Measurements from ENCODE around the gene TLK1. TPM values are rescaled to one million over a fixed set of nuclear protein-coding genes. Genes with fewer than 3 reads are reported as not detected.
"Not testable (repeated sequence)": the region's sequence is repeated elsewhere in the genome, so short reads cannot be mapped to it uniquely, and the experiment has no call there.

The TLK1 gene
- polyA plus RNA-seq, 1 donor from 2014 or later: 33.1 TPM

DNA sequence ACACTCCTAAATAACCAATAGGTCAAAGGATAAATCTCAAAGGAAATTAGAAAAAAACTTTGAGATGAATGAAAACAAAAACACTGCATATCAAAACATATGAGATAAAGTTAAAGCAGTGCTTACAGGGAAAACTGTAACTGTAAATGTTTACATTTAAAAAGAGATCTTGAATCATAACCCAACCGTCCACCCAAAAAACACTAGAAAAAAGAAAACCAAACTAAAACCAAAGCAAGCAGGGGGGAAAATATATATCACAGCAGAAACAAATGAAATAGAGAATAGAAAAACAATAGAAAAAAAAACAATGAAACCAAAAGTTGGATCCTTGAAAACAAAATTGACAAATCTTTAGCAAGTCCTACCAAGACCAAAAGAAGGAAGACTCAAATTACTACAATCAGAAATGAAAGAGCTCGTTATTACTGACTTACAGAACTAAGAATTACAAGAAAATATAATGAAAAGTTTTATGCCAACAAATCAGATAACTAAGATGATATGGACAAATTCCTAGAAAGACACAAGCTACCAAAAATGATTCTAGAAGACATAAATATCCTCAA is 65.6 kb downstream of the TLK1 start:
- Histone ChIP-seq H3K9me2 (ENCODE audit: insufficient read depth, low read length) (no peaks in the 10 kb centered on the region), H3K79me2 (replicated peaks; ENCODE audit: insufficient read depth, low read length) (peaks cover 73% of the 10 kb centered on the region)

DNA sequence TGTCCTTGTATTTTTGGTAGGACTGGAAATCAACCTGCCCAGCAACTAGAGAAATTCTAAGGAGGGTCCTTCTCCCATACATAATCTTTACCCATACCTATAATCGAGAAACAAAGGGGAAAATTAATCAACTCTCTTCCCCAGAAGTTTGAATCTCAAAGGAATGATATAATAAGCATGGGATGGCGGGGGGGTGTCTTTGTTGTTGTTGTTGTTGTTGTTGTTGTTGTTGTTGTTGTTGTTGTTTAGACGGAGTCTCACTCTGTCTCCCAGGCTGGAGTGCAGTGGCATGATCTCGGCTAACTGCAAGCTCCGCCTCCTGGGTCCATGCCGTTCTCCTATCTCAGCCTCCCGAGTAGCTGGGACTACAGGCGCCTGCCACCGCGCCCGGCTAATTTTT is 69.2 kb downstream of the TLK1 start:
- H2AFZ ChIP-seq (ENCODE audit: low read depth, low read length); H3K4me2 ChIP-seq (ENCODE audit: low read length); H4K20me1 ChIP-seq (ENCODE audit: insufficient read depth); H3F3A ChIP-seq (ENCODE audit: insufficient read depth, low read length, poor library complexity, severe bottlenecking); H3K4me3 ChIP-seq (ENCODE audit: low read length); H3K9me2 ChIP-seq (ENCODE audit: insufficient read depth, low read length); H3K9me3 ChIP-seq (ENCODE audit: low read length); H3K36me3 ChIP-seq (ENCODE audit: insufficient read depth, low read length); H3K27ac ChIP-seq (ENCODE audit: low read length); H3K27me3 ChIP-seq (ENCODE audit: insufficient read depth, low read depth, low read length); H3K9ac ChIP-seq (ENCODE audit: low read length): not testable (repeated sequence)
- peaks cover 55% of the 10 kb centered on the region for H3K79me2 ChIP-seq (replicated peaks; ENCODE audit: insufficient read depth, low read length)

More for the DNA sequence above, 65.6 kb downstream of the TLK1 start:
- Histone ChIP-seq H4K20me1 (ENCODE audit: insufficient read depth) (no peaks in the 10 kb centered on the region), H3K36me3 (ENCODE audit: insufficient read depth, low read length) (no peaks in the 10 kb centered on the region), H3K9ac (ENCODE audit: low read length) (no peak overlapping the region), H3K4me3 (ENCODE audit: low read length) (no peak overlapping the region), H2AFZ (ENCODE audit: low read depth, low read length) (no peak overlapping the region), H3F3A (ENCODE audit: insufficient read depth, low read length, poor library complexity, severe bottlenecking) (no peaks in the 10 kb centered on the region), H3K27ac (ENCODE audit: low read length) (no peak overlapping the region), H3K9me3 (ENCODE audit: low read length) (peaks cover 12% of the 10 kb centered on the region), H3K27me3 (ENCODE audit: insufficient read depth, low read depth, low read length) (no peaks in the 10 kb centered on the region), H3K4me2 (ENCODE audit: low read length) (no peak overlapping the region)
- no peak for TF ChIP-seq EP300 (conservative IDR thresholded peaks at IDR 0.05; ENCODE audit: poor library complexity, severe bottlenecking)
- TF ChIP-seq MXI1 (conservative IDR thresholded peaks at IDR 0.05; ENCODE audit: poor library complexity, severe bottlenecking): no peak
- no peak for TF ChIP-seq RAD21 (conservative IDR thresholded peaks at IDR 0.05)
- TF ChIP-seq TAF1 (IDR thresholded peaks at IDR 0.05; ENCODE audit: low read depth): no peak
- no peak for TF ChIP-seq EZH2 (IDR thresholded peaks at IDR 0.05; ENCODE audit: borderline replicate concordance, insufficient read depth, low read length, poor library complexity, severe bottlenecking)
- TF ChIP-seq, protein P1, sequence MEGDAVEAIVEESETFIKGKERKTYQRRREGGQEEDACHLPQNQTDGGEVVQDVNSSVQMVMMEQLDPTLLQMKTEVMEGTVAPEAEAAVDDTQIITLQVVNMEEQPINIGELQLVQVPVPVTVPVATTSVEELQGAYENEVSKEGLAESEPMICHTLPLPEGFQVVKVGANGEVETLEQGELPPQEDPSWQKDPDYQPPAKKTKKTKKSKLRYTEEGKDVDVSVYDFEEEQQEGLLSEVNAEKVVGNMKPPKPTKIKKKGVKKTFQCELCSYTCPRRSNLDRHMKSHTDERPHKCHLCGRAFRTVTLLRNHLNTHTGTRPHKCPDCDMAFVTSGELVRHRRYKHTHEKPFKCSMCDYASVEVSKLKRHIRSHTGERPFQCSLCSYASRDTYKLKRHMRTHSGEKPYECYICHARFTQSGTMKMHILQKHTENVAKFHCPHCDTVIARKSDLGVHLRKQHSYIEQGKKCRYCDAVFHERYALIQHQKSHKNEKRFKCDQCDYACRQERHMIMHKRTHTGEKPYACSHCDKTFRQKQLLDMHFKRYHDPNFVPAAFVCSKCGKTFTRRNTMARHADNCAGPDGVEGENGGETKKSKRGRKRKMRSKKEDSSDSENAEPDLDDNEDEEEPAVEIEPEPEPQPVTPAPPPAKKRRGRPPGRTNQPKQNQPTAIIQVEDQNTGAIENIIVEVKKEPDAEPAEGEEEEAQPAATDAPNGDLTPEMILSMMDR (IDR thresholded peaks at IDR 0.05; ENCODE audit: poor library complexity, severe bottlenecking): no peak
- TF ChIP-seq, protein P2, sequence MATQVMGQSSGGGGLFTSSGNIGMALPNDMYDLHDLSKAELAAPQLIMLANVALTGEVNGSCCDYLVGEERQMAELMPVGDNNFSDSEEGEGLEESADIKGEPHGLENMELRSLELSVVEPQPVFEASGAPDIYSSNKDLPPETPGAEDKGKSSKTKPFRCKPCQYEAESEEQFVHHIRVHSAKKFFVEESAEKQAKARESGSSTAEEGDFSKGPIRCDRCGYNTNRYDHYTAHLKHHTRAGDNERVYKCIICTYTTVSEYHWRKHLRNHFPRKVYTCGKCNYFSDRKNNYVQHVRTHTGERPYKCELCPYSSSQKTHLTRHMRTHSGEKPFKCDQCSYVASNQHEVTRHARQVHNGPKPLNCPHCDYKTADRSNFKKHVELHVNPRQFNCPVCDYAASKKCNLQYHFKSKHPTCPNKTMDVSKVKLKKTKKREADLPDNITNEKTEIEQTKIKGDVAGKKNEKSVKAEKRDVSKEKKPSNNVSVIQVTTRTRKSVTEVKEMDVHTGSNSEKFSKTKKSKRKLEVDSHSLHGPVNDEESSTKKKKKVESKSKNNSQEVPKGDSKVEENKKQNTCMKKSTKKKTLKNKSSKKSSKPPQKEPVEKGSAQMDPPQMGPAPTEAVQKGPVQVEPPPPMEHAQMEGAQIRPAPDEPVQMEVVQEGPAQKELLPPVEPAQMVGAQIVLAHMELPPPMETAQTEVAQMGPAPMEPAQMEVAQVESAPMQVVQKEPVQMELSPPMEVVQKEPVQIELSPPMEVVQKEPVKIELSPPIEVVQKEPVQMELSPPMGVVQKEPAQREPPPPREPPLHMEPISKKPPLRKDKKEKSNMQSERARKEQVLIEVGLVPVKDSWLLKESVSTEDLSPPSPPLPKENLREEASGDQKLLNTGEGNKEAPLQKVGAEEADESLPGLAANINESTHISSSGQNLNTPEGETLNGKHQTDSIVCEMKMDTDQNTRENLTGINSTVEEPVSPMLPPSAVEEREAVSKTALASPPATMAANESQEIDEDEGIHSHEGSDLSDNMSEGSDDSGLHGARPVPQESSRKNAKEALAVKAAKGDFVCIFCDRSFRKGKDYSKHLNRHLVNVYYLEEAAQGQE (IDR thresholded peaks at IDR 0.05; ENCODE audit: borderline replicate concordance): no peak
- no peak for TF ChIP-seq POLR2AphosphoS5 (IDR thresholded peaks at IDR 0.05)
- TF ChIP-seq SMC3 (conservative IDR thresholded peaks at IDR 0.05; ENCODE audit: poor library complexity): no peak

DNA sequence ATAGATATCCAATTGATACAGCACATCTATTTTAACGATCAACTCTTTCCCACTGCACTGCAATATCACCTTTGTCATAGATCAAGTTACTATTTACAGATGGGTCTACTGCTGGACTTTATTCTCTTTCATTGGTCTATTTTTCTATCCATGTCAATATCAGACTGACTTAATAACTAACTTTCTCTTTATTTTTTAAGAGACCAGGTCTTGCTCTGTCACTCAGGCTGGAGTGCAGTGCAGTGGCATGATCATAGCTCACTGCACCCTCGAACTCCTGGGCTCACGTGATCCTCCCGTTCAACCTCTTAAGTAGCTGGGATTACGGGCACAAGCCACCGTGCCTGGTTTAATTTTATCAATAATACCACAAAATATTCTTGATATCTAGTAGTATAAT is 71.2 kb downstream of the TLK1 start:
- no peak overlapping the region for H3K4me3 ChIP-seq (ENCODE audit: low read length)
- peaks cover 46% of the 10 kb centered on the region for H3K79me2 ChIP-seq (replicated peaks; ENCODE audit: insufficient read depth, low read length)
- no peaks in the 10 kb centered on the region for H3F3A ChIP-seq (ENCODE audit: insufficient read depth, low read length, poor library complexity, severe bottlenecking)
- no peak overlapping the region for H3K4me2 ChIP-seq (ENCODE audit: low read length)
- TF ChIP-seq, protein P2 (IDR thresholded peaks at IDR 0.05; ENCODE audit: borderline replicate concordance): no peak
- TF ChIP-seq POLR2AphosphoS5 (IDR thresholded peaks at IDR 0.05): no peak
- no peak for TF ChIP-seq TAF1 (IDR thresholded peaks at IDR 0.05; ENCODE audit: low read depth)
- no peak for TF ChIP-seq EZH2 (IDR thresholded peaks at IDR 0.05; ENCODE audit: borderline replicate concordance, insufficient read depth, low read length, poor library complexity, severe bottlenecking)
- TF ChIP-seq, protein P1 (IDR thresholded peaks at IDR 0.05; ENCODE audit: poor library complexity, severe bottlenecking): no peak
- no peak for TF ChIP-seq SMC3 (conservative IDR thresholded peaks at IDR 0.05; ENCODE audit: poor library complexity)
- TF ChIP-seq RAD21 (conservative IDR thresholded peaks at IDR 0.05): no peak
- H3K27ac ChIP-seq (ENCODE audit: low read length): no peak overlapping the region
- no peak overlapping the region for H3K9ac ChIP-seq (ENCODE audit: low read length)
- H3K36me3 ChIP-seq (ENCODE audit: insufficient read depth, low read length): no peaks in the 10 kb centered on the region
- no peaks in the 10 kb centered on the region for H3K9me3 ChIP-seq (ENCODE audit: low read length)
- H3K9me2 ChIP-seq (ENCODE audit: insufficient read depth, low read length): no peaks in the 10 kb centered on the region
- H3K27me3 ChIP-seq (ENCODE audit: insufficient read depth, low read depth, low read length): no peaks in the 10 kb centered on the region
- no peaks in the 10 kb centered on the region for H4K20me1 ChIP-seq (ENCODE audit: insufficient read depth)
- no peak overlapping the region for H2AFZ ChIP-seq (ENCODE audit: low read depth, low read length)

Data from neural cell (in vitro differentiated cells).